ENCODE results near the gene CSTA. TPM values are rescaled to one million over a fixed set of nuclear protein-coding genes. Genes with fewer than 3 reads are reported as not detected.

CSTA gene
- total RNA-seq, 2 experiments from 2014 or later: not detected

GRCh38 chr3:122365582-122366378 lies 40.7 kb downstream of the CSTA start:
- ChIA-PET CTCF (interaction anchor here (1.9 kb wide), 1 partner anchor 18 kb away, joined by 8 read pairs; the partner anchor contains the start of gene FAM162A), POLR2A (interaction anchor here (1.0 kb wide), 1 partner anchor 18 kb away, joined by 4 read pairs; the partner anchor contains the start of gene FAM162A)

GRCh38 chr3:122366379-122366749 lies 41.3 kb downstream of the CSTA start:
- ChIA-PET POLR2A (interaction anchor here (1.0 kb wide), 1 partner anchor 17 kb away, joined by 4 read pairs; the partner anchor contains the start of gene FAM162A), CTCF (interaction anchor here (0.8 kb wide), 1 partner anchor 16 kb away, joined by 3 read pairs; no protein-coding TSS in a partner anchor)

- CTCF ChIA-PET: interaction anchor here (0.7 kb wide), 1 partner anchor 104 kb away, joined by 3 read pairs; no protein-coding TSS in a partner anchor
- POLR2A ChIA-PET: no interaction called here
Measured at GRCh38 chr3:122374034-122374433, 49.0 kb downstream of the CSTA start.

GRCh38 chr3:122377975-122378374 lies 52.9 kb downstream of the CSTA start:
- POLR2A ChIA-PET: no interaction called here
- CTCF ChIA-PET: no interaction called here

GRCh38 chr3:122382888-122383666 lies 58.0 kb downstream of the CSTA start, which contains the start of gene MIX23:
MIX23 (minus strand) TSS chr3:122383231; CDS start chr3:122383224, 7 bp downstream.
- POLR2A ChIA-PET: interaction anchor here (0.6 to 1.4 kb wide), 5 partner anchors 15 to 836 kb away, joined by 4 to 8 read pairs (median 4); partner anchors contain the start of gene WDR5B
- CTCF ChIA-PET: interaction anchor here (0.8 to 1.7 kb wide), 6 partner anchors 10 to 836 kb away, joined by 3 to 8 read pairs (median 3); no protein-coding TSS in a partner anchor

- POLR2A ChIA-PET: interaction anchor here (0.6 to 1.4 kb wide), 13 partner anchors 9 to 552 kb away, joined by 3 to 15 read pairs (median 4); partner anchors contain the start of genes KPNA1 and WDR5B
- CTCF ChIA-PET: interaction anchor here (0.5 to 1.7 kb wide), 15 partner anchors 9 to 839 kb away, joined by 3 to 8 read pairs (median 3); partner anchors contain the start of gene WDR5B
Measured at GRCh38 chr3:122383771-122384697, 59.0 kb downstream of the CSTA start, which contains the start of gene FAM162A. FAM162A (plus strand) TSS chr3:122384182; CDS start chr3:122384266, 84 bp downstream.

GRCh38 chr3:122387709-122388108 lies 62.7 kb downstream of the CSTA start:
- ChIA-PET POLR2A (no interaction called here), CTCF (no interaction called here)

- ChIA-PET POLR2A (interaction anchor here (0.7 kb wide), 1 partner anchor 221 kb away, joined by 6 read pairs; no protein-coding TSS in a partner anchor), CTCF (no interaction called here)
Measured at GRCh38 chr3:122389197-122389596, 64.1 kb downstream of the CSTA start.

- ChIA-PET POLR2A (no interaction called here), CTCF (interaction anchor here (0.8 kb wide), 1 partner anchor 22 kb away, joined by 3 read pairs; no protein-coding TSS in a partner anchor)
Measured at GRCh38 chr3:122389892-122390291, 64.8 kb downstream of the CSTA start.

- ChIA-PET POLR2A (no interaction called here), CTCF (no interaction called here)
Measured at GRCh38 chr3:122390665-122391064, 65.6 kb downstream of the CSTA start.

Other genes starting within 250 kb of the CSTA start
- gene CASR, start 141.6 kb upstream of the CSTA start, total RNA-seq: not detected
- 100 to 1,000 TPM; 183 to 197 TPM for gene MIX23, start 58.0 kb downstream of the CSTA start, total RNA-seq
- 100 to 1,000 TPM; 106 to 109 TPM for gene FAM162A, start 58.9 kb downstream of the CSTA start, total RNA-seq
- gene WDR5B, start 90.8 kb downstream of the CSTA start, total RNA-seq: 1 to 10 TPM; 3.4 to 3.5 TPM
- 10 to 100 TPM; 52.9 to 54.3 TPM for gene KPNA1, start 189.7 kb downstream of the CSTA start, total RNA-seq
- gene PARP9, start 239.1 kb downstream of the CSTA start, total RNA-seq: 10 to 100 TPM; 11.4 to 11.5 TPM
- gene DTX3L, start 239.1 kb downstream of the CSTA start, total RNA-seq: 10 to 100 TPM; 19.1 to 21.1 TPM